K562 (cell line): ENCODE results near the gene GLB1L3. TPM values are rescaled to one million over a fixed set of nuclear protein-coding genes. Genes with fewer than 3 reads are reported as not detected.

Experiments
- ARID1B ChIP-seq: fragments of 450-650 bp; IDR thresholded peaks from 2 replicates; pipeline ENCODE4 v1.6.1; 2016; ENCODE audit warnings: antibody characterized with exemption, mild to moderate bottlenecking, inconsistent platforms
- CEBPG ChIP-seq, 3 experiments: fragments of 200-800 bp in 1 of 3; sonication (Bioruptor generic) in 1 of 3; sonication (generic) in 1 of 3; formaldehyde crosslinking in 1 of 3; IDR thresholded peaks in 2 of 3; conservative IDR thresholded peaks in 1 of 3; 2 replicates each; pipeline versions ENCODE4 v1.6.1 to v1.8.0; 2016 to 2022; ENCODE audit warnings: missing compliant biosample characterization in 2 of 3, missing genetic modification characterization in 2 of 3, mild to moderate bottlenecking in 1 of 3, missing genetic modification reagents in 1 of 3
- EGR1 ChIP-seq: fragments of 450-650 bp; conservative IDR thresholded peaks from 2 replicates; pipeline ENCODE4 v1.6.1; 2017; ENCODE audit warnings: mild to moderate bottlenecking
- ELK3 ChIP-seq: fragments of 450-650 bp; formaldehyde crosslinking; IDR thresholded peaks from 2 replicates; pipeline ENCODE4 v1.4.0; 2020; ENCODE audit warnings: mild to moderate bottlenecking
- FOXM1 ChIP-seq, 2 experiments: fragments of 450-650 bp in 1 of 2; sonication (generic) in 1 of 2; formaldehyde crosslinking in 1 of 2; IDR thresholded peaks; 2 replicates each; pipeline versions ENCODE4 v1.6.1 to v1.9.0; 2017 to 2022; ENCODE audit warnings: low read depth in 2 of 2, mild to moderate bottlenecking in 2 of 2, missing genetic modification reagents in 1 of 2, moderate library complexity in 1 of 2
- GABPB2 ChIP-seq: fragments of 250-450 bp; sonication (Bioruptor Pico); conservative IDR thresholded peaks from 2 replicates; pipeline ENCODE4 v1.5.1; 2021; ENCODE audit warnings: mild to moderate bottlenecking
- JUND ChIP-seq, 2 experiments: IDR thresholded peaks; 2 replicates in 1 of 2; 3 replicates in 1 of 2; pipeline ENCODE4 v1.6.1; 2011; ENCODE audit warnings: borderline replicate concordance in 2 of 2, low read depth in 2 of 2, low read length in 2 of 2, improper control_type of control experiment in 1 of 2, missing biosample characterization in 1 of 2, missing genetic modification characterization in 1 of 2, missing genetic modification reagents in 1 of 2
- MYNN ChIP-seq, 2 experiments: sonication (generic); formaldehyde crosslinking in 1 of 2; IDR thresholded peaks; 2 replicates each; pipeline versions ENCODE4 v1.5.0 to v1.6.1; 2016 to 2020; ENCODE audit warnings: antibody characterized with exemption in 1 of 2, missing genetic modification reagents in 1 of 2
- RBFOX2 ChIP-seq: fragments of 200-400 bp; formaldehyde crosslinking; IDR thresholded peaks from 2 replicates; pipeline ENCODE4 v1.6.1; 2017; ENCODE audit warnings: low read depth, mild to moderate bottlenecking, low read length, moderate library complexity
- RBM25 ChIP-seq: fragments of 200-400 bp; formaldehyde crosslinking; IDR thresholded peaks from 2 replicates; pipeline ENCODE4 v1.6.1; 2018; ENCODE audit warnings: low read length, low read depth, moderate library complexity; ENCODE audit not compliant: severe bottlenecking
- SIN3B ChIP-seq: fragments of 450-650 bp; IDR thresholded peaks from 2 replicates; pipeline ENCODE4 v1.6.1; 2017; ENCODE audit warnings: low read depth, mild to moderate bottlenecking, moderate library complexity
- SMARCA4 ChIP-seq: fragments of 450-650 bp; IDR thresholded peaks from 2 replicates; pipeline ENCODE4 v1.6.1; 2016
- TAL1 ChIP-seq: fragments of 450-650 bp; IDR thresholded peaks from 2 replicates; pipeline ENCODE4 v1.6.1; 2016; ENCODE audit warnings: mild to moderate bottlenecking
- TFAM ChIP-seq: fragments of 250-450 bp; sonication (Bioruptor Pico); conservative IDR thresholded peaks from 2 replicates; pipeline ENCODE4 v1.5.0; 2021; ENCODE audit warnings: mild to moderate bottlenecking, moderate library complexity
- XRCC3 ChIP-seq: fragments of 450-650 bp; IDR thresholded peaks from 2 replicates; pipeline ENCODE4 v1.6.1; 2017; ENCODE audit warnings: mild to moderate bottlenecking, moderate library complexity
- ZKSCAN8 ChIP-seq: fragments of 200-800 bp; sonication (Bioruptor generic); IDR thresholded peaks from 2 replicates; pipeline ENCODE4 v1.6.1; 2016; ENCODE audit warnings: missing genetic modification characterization, missing compliant biosample characterization
- ZNF57 ChIP-seq: fragments of 450-650 bp; formaldehyde crosslinking; IDR thresholded peaks from 2 replicates; pipeline ENCODE4 v1.4.0; 2020; ENCODE audit warnings: mild to moderate bottlenecking, moderate library complexity
- polyA plus RNA-seq, 8 experiments: library from polyadenylated mRNA; depleted of rRNA in 4 of 8; stranded (reverse) in 5 of 8; unstranded in 3 of 8; fragments of >200 nt; fragmentation: Nextera tagmentation in 2 of 8; fragmentation: Illumina TruSeq in 1 of 8; extraction: Ambion mirVana in 2 of 8; extraction: Trizol in 1 of 8; gene quantifications; 2 replicates each; pipeline versions ENCODE4 v1.2.1 to v1.2.3, GENCODE V29; 2011 to 2014; ENCODE audit warnings: inconsistent platforms in 1 of 8, missing spikeins in 1 of 8
- total RNA-seq, 7 experiments: library from RNA; depleted of rRNA in 6 of 7; stranded (reverse); fragments of >200 nt in 6 of 7; fragmentation: Illumina TruSeq in 2 of 7; extraction: Trizol in 2 of 7; gene quantifications; 2 replicates each; pipeline versions ENCODE4 v1.2.1 to v1.2.3, GENCODE V29; 2011 to 2021; ENCODE audit warnings: low replicate concordance in 1 of 7
- TF ChIP-seq, protein P1 (sequence below): IDR thresholded peaks from 2 replicates; pipeline ENCODE4 v1.6.1; 2012; ENCODE audit warnings: low read depth, low read length, improper control_type of control experiment, borderline replicate concordance
- TF ChIP-seq, protein P2 (sequence below), 2 experiments: IDR thresholded peaks; 2 replicates each; pipeline ENCODE4 v1.6.1; 2012; ENCODE audit warnings: improper control_type of control experiment in 2 of 2, low read depth in 2 of 2, low read length in 2 of 2, borderline replicate concordance in 1 of 2
- TF ChIP-seq, protein P3 (sequence below): sonication (generic); formaldehyde crosslinking; IDR thresholded peaks from 2 replicates; pipeline ENCODE4 v1.8.0; 2022; ENCODE audit warnings: missing genetic modification reagents, mild to moderate bottlenecking, borderline replicate concordance

The GLB1L3 gene
- total and polyA plus RNA-seq, 9 of the 15 experiments (the other 6 are each of a cell fraction or from before 2014, with no cell fraction given), result 0.18 to 3.3 (median 0.49) TPM

GRCh38 chr11:134233729-134234179, 42.4 kb upstream of the GLB1L3 start (continued):
- TF ChIP-seq, protein P1, sequence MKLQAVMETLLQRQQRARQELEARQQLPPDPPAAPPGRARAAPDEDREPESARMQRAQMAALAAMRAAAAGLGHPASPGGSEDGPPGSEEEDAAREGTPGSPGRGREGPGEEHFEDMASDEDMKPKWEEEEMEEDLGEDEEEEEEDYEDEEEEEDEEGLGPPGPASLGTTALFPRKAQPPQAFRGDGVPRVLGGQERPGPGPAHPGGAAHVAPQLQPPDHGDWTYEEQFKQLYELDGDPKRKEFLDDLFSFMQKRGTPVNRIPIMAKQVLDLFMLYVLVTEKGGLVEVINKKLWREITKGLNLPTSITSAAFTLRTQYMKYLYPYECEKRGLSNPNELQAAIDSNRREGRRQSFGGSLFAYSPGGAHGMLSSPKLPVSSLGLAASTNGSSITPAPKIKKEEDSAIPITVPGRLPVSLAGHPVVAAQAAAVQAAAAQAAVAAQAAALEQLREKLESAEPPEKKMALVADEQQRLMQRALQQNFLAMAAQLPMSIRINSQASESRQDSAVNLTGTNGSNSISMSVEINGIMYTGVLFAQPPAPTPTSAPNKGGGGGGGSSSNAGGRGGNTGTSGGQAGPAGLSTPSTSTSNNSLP, result no peak
- TF ChIP-seq GABPB2 (no peak), EGR1 (peak; percentile 23; the same call in 1 of the 2 replicates), MYNN (IDR thresholded peaks at IDR 0.05) (no peak), MYNN (CRISPR knock-in tag; IDR thresholded peaks at IDR 0.05) (no peak), XRCC3 (no peak), TFAM (CRISPR knock-in tag) (no peak), ZKSCAN8 (no peak), ARID1B (peak; percentile 83), FOXM1 (IDR thresholded peaks at IDR 0.05; ENCODE audit: low read depth) (no peak), FOXM1 (CRISPR knock-in tag; IDR thresholded peaks at IDR 0.05; ENCODE audit: low read depth) (no peak), ZNF57 (CRISPR knock-in tag) (no peak), TAL1 (peak; percentile 57; the same call in 1 of the 2 replicates), SIN3B (no peak), SMARCA4 (peak; percentile 65), CEBPG (CRISPR knock-in tag; IDR thresholded peaks at IDR 0.05) (no peak), CEBPG (tag; conservative IDR thresholded peaks at IDR 0.05 in 1 of 2, IDR thresholded peaks at IDR 0.05 in 1 of 2) (no peak), JUND (IDR thresholded peaks at IDR 0.05; ENCODE audit: borderline replicate concordance, low read depth, low read length) (no peak), JUND (tag; IDR thresholded peaks at IDR 0.05; ENCODE audit: borderline replicate concordance, low read depth, low read length) (no peak), RBM25 (peak; percentile 35), ELK3 (CRISPR knock-in tag) (no peak), RBFOX2 (no peak)
- TF ChIP-seq, protein P2, sequence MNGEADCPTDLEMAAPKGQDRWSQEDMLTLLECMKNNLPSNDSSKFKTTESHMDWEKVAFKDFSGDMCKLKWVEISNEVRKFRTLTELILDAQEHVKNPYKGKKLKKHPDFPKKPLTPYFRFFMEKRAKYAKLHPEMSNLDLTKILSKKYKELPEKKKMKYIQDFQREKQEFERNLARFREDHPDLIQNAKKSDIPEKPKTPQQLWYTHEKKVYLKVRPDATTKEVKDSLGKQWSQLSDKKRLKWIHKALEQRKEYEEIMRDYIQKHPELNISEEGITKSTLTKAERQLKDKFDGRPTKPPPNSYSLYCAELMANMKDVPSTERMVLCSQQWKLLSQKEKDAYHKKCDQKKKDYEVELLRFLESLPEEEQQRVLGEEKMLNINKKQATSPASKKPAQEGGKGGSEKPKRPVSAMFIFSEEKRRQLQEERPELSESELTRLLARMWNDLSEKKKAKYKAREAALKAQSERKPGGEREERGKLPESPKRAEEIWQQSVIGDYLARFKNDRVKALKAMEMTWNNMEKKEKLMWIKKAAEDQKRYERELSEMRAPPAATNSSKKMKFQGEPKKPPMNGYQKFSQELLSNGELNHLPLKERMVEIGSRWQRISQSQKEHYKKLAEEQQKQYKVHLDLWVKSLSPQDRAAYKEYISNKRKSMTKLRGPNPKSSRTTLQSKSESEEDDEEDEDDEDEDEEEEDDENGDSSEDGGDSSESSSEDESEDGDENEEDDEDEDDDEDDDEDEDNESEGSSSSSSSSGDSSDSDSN (IDR thresholded peaks at IDR 0.05; ENCODE audit: borderline replicate concordance in 1 of 2, low read depth in 2 of 2, low read length in 2 of 2), result 0 out of 4 replicates have a peak, but pooled peaks of 1 of the 2 experiments have one; percentile 9
- TF ChIP-seq, protein P3, sequence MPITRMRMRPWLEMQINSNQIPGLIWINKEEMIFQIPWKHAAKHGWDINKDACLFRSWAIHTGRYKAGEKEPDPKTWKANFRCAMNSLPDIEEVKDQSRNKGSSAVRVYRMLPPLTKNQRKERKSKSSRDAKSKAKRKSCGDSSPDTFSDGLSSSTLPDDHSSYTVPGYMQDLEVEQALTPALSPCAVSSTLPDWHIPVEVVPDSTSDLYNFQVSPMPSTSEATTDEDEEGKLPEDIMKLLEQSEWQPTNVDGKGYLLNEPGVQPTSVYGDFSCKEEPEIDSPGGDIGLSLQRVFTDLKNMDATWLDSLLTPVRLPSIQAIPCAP, result no peak
